Central memory CD8-positive, alpha-beta T cell (primary cell): ENCODE results near the gene MEST.
A peak's percentile ranks its signal among the peaks of the same experiment; 100 is the strongest.

Source experiments
- ATAC-seq: fragments of 150-1000 bp; cut with Tn5 transposase; replicated peaks from 2 replicates; pipeline ENCODE4 v1.10.0; 2022; ENCODE audit warnings: mild to moderate bottlenecking, moderate FRiP score, moderate number of reproducible peaks; ENCODE audit not compliant: poor library complexity, severe bottlenecking; ENCODE audit errors: extremely low read depth
- DNase-seq, 2 donors: peaks; one replicate each; pipeline ENCODE4 v3.0.0; 2021; ENCODE audit warnings: low spot score in 2 of 2
- H3K27ac Mint-ChIP-seq: one replicate; pipeline ENCODE4 v1.8.0; 2022; ENCODE audit warnings: low read depth, mild to moderate bottlenecking, moderate library complexity, mixed read lengths
- H3K27me3 Mint-ChIP-seq: one replicate; pipeline ENCODE4 v1.8.0; 2022; ENCODE audit warnings: mixed read lengths
- H3K36me3 Mint-ChIP-seq: one replicate; pipeline ENCODE4 v1.8.0; 2022; ENCODE audit warnings: mild to moderate bottlenecking, moderate library complexity, mixed read lengths; ENCODE audit not compliant: insufficient read depth
- H3K4me1 Mint-ChIP-seq: one replicate; pipeline ENCODE4 v1.8.0; 2022; ENCODE audit warnings: mixed read lengths
- H3K4me3 Mint-ChIP-seq: one replicate; pipeline ENCODE4 v1.8.0; 2022; ENCODE audit warnings: mild to moderate bottlenecking, moderate library complexity, mixed read lengths
- H3K9me3 Mint-ChIP-seq: one replicate; pipeline ENCODE4 v1.8.0; 2022; ENCODE audit warnings: mixed read lengths

MEST gene

GRCh38 chr7:130488392-130489139, 3.3 kb upstream of the MEST start:
- peaks cover 81% of the 10 kb centered on the region for H3K27me3 Mint-ChIP-seq
- no peak for ATAC-seq
- no peak overlapping the region for H3K27ac Mint-ChIP-seq

DNA sequence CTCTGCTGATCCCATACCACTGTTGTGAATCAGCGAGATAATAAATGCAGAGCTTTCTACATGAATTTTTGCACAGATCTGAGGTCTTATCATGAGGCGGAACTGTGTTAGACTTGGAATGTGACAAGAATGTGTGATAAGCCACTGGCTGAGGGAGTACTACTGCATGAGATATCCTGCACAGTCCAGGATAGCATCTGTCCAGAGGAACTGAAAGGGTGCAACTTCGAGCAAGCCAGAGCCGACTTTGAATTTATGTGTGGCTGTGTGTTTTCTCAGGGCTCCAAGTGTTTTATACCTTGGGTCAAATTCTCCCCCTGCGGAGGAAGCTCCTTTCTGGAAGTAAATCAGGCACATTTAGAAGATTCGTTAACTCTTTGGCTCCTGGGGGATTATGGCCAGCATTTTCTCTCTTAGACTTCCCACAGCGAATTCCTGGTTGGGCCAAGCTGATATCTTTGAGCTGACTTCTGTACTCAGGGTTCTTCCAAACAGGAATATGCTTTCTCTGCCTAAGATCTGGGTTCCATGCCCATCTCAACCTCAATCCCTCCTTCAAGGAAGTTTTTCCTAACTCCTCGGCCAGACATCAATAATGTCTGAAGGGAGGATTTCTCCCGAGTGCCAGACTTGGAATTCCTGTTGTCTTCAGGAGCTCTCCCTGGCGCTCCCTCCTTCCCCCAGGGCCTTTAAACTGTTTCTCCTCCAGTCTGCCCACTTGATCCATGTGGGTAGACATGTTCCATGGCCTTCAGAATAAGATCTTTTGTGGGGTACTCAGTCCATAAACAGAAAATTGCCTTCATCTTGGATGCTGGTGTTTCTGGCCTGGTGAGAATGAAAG, 2.5 kb upstream of the MEST start:
- no peak overlapping the region for H3K4me3 Mint-ChIP-seq
- no peak overlapping the region for H3K27ac Mint-ChIP-seq
- DNase-seq (no peak), ATAC-seq (no peak)
- peaks cover 6% of the 10 kb centered on the region for H3K36me3 Mint-ChIP-seq
- peaks cover 28% of the 10 kb centered on the region for H3K4me1 Mint-ChIP-seq
- H3K27me3 Mint-ChIP-seq = peaks cover 81% of the 10 kb centered on the region
- H3K9me3 Mint-ChIP-seq = no peaks in the 10 kb centered on the region

More at GRCh38 chr7:130488392-130489139, 3.3 kb upstream of the MEST start:
- no peaks in the 10 kb centered on the region for H3K9me3 Mint-ChIP-seq
- DNase-seq = no peak
- H3K4me3 Mint-ChIP-seq = no peak overlapping the region
- peaks cover 6% of the 10 kb centered on the region for H3K36me3 Mint-ChIP-seq
- peaks cover 28% of the 10 kb centered on the region for H3K4me1 Mint-ChIP-seq

- Mint-ChIP-seq H3K9me3 (no peaks in the 10 kb centered on the region), H3K4me1 (peaks cover 22% of the 10 kb centered on the region), H3K27ac (no peak overlapping the region), H3K4me3 (no peak overlapping the region), H3K27me3 (peaks cover 81% of the 10 kb centered on the region), H3K36me3 (peaks cover 4% of the 10 kb centered on the region)
- ATAC-seq (no peak), DNase-seq (no peak)
These were observed 1.5 kb upstream of the MEST start for GRCh38 chr7:130490311-130490791.

DNA sequence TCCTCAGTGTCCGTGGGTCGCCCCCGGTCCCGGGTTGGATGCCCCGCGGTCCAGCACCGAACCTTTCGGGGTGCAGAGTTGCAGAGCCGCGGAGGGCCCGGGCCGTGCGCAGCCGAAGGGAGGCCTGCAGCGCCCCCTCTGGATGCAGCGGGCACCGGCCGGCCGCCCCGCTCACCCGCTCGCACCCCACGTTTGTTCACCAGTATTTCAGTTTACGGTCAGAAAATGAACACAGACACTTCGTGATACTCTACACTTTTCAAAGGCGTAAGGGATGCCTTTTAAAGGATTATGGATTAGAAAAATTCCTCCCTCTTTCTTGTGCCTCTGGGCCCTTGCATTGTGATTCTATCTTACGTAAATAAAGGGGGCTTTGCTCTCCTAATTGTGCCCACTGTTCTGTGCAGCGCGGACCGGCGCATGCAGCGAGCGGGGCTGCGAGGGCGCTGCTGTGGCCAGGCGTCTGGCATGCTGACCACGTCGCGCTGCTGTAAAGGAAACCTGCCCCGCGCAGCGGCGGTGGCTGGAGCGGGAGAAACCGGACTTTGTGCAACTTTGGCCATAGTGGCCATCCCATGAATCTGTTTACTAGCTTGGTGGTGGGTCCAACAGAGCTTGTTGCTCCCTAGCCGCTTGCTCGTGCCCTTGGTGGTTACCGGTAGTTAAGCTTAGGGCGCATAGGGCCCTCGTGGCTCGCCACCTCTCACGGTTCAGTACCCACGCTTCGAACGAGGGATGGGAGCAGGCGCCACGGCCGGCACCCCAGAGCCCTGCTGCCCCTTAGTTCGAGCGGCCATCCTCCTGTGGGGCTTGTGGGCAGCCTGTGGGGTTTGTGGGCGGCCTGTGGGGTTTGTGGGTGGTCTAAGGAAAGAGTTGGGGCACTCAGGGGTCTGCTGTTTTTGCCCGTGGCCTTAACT, 739 bp upstream of the MEST start:
- ATAC-seq (no peak), DNase-seq (no peak)
- no peaks in the 10 kb centered on the region for H3K9me3 Mint-ChIP-seq
- H3K4me1 Mint-ChIP-seq = peaks cover 14% of the 10 kb centered on the region
- H3K27ac Mint-ChIP-seq = no peak overlapping the region
- H3K27me3 Mint-ChIP-seq = peaks cover 74% of the 10 kb centered on the region
- H3K4me3 Mint-ChIP-seq = peak overlapping the region; percentile 63
- H3K36me3 Mint-ChIP-seq = peaks cover 2% of the 10 kb centered on the region

DNA sequence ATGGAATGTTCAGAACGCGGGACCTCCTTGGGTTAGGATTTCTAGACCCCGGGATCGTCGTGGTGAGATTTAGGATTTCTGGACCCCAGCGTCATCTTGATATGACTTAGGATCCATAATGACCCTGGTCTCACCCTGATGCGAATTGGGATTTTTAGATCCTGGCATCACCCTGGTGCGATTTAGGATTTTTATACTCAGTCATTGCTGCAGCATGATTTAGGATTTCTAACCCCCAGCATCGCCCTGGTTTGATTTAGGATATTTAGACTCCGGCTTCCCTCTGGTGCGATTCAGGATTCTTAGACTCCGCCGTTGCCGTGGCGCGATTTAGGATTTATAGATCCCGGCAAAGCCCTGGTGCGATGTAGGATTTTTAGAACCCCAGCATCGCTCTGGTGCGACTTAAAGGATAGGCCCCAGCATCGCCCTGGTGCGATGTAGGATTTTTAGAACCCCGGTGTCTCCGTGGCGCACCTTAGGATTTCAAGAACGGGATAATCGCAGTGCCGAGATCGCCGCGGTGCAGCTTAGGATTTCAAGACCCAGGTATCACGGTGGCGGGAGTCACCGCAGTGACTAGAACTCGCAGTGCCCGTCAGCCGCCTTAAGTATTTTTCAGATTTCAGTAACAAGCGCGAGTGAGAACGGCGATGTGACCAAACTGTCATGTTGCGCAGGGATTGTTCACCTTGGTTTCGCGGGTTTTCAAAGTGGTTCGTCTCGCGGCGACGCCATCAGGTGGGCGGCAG, 814 bp downstream of the MEST start:
- no peak for ATAC-seq
- peaks cover 59% of the 10 kb centered on the region for H3K27me3 Mint-ChIP-seq
- H3K4me3 Mint-ChIP-seq = peak overlapping the region; percentile 27
- H3K36me3 Mint-ChIP-seq = peaks cover 4% of the 10 kb centered on the region
- no peak overlapping the region for H3K27ac Mint-ChIP-seq
- DNase-seq = no peak
- H3K9me3 Mint-ChIP-seq = no peaks in the 10 kb centered on the region
- peaks cover 5% of the 10 kb centered on the region for H3K4me1 Mint-ChIP-seq

DNA sequence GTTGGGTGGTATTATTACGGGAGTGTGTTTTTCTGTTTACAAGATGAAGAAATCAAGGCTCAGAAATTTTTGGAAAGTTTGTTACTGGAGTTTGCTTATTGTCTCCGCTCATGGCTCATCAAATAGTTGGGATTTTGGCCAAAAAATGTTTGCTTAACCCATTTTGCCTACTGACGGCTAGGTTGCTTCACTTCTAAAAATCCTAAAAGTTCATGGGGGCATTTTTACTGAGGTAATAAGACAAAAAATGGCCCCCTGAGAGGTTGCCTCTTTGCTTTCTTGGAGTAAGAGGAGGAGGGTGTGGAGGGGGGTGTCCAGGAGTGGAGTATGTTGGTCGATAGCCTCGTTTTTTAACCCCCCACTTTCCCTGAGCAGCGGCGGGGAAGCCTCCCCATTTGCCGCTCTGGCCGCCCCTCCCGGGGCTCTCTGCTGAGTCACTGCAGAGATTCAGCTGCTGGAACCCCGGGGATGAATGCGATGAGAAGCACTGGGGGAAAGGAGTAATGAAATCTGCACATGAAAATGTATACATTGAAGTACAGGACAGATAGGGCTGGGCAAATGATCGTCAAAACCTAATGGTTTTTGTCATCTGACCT, 1.5 kb downstream of the MEST start:
- Mint-ChIP-seq H3K27ac (no peak overlapping the region), H3K9me3 (no peaks in the 10 kb centered on the region), H3K4me1 (peaks cover 5% of the 10 kb centered on the region), H3K27me3 (peaks cover 53% of the 10 kb centered on the region), H3K4me3 (no peak overlapping the region), H3K36me3 (peaks cover 6% of the 10 kb centered on the region)
- DNase-seq = no peak
- no peak for ATAC-seq

DNA sequence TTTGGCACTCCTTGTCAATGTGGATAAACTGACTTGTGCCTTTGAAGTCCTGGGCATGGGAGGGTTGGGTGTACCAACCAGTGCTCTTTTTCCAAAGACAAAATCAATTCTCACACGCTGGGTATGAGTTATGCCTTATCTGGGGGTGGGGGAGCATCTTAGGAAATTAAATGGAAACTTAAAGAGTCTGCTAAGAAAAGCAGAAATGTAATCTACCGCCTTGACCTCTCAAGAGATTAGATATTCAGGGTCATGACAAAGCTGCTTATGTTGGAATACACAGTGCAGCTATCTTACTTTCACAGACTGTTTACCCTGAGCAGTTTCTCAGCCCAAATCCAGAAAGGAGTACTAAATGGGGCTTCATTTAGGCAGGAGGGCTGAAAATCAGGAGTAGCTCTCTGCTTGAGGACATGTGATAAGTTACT, 2.6 kb downstream of the MEST start:
- no peak for ATAC-seq
- H3K27me3 Mint-ChIP-seq = peaks cover 42% of the 10 kb centered on the region
- no peak overlapping the region for H3K27ac Mint-ChIP-seq
- DNase-seq = no peak
- peaks cover 6% of the 10 kb centered on the region for H3K36me3 Mint-ChIP-seq
- peaks cover 5% of the 10 kb centered on the region for H3K4me1 Mint-ChIP-seq
- no peaks in the 10 kb centered on the region for H3K9me3 Mint-ChIP-seq
- H3K4me3 Mint-ChIP-seq = no peak overlapping the region

DNA sequence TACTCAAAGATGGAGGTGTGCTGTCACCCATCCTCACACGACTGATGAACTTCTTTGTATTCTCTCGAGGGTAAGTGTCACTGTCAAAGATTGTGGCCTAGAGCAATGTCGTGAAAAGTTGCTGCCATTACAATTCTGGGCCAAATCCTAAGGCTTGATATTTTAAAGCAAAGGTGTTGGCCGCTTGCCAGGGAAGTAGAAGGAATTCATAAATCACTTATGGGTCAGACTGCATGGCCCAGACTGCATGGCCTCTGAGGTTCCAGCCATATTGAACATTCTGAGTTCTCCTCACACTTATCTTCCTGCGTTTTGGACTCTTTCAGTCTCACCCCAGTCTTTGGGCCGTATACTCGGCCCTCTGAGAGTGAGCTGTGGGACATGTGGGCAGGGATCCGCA, 8.6 kb downstream of the MEST start:
- no peak for DNase-seq
- H3K4me3 Mint-ChIP-seq = no peak overlapping the region
- no peak overlapping the region for H3K27ac Mint-ChIP-seq
- H3K9me3 Mint-ChIP-seq = no peaks in the 10 kb centered on the region
- H3K36me3 Mint-ChIP-seq = peaks cover 6% of the 10 kb centered on the region
- H3K4me1 Mint-ChIP-seq = no peaks in the 10 kb centered on the region
- H3K27me3 Mint-ChIP-seq = no peaks in the 10 kb centered on the region
- ATAC-seq = no peak

- Mint-ChIP-seq H3K4me1 (no peaks in the 10 kb centered on the region), H3K36me3 (peaks cover 6% of the 10 kb centered on the region), H3K27ac (no peak overlapping the region), H3K27me3 (no peaks in the 10 kb centered on the region), H3K4me3 (no peak overlapping the region), H3K9me3 (no peaks in the 10 kb centered on the region)
- ATAC-seq = no peak
- no peak for DNase-seq
These were observed 9.0 kb downstream of the MEST start for GRCh38 chr7:130500910-130501309.

DNA sequence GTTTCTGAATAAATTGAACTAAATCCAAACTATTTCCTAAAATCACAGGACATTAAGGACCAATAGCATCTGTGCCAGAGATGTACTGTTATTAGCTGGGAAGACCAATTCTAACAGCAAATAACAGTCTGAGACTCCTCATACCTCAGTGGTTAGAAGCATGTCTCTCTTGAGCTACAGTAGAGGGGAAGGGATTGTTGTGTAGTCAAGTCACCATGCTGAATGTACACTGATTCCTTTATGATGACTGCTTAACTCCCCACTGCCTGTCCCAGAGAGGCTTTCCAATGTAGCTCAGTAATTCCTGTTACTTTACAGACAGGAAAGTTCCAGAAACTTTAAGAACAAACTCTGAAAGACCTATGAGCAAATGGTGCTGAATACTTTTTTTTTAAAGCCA, 13.9 kb downstream of the MEST start:
- Mint-ChIP-seq H3K27ac (no peak overlapping the region), H3K9me3 (no peaks in the 10 kb centered on the region), H3K27me3 (no peaks in the 10 kb centered on the region), H3K4me3 (no peak overlapping the region), H3K4me1 (no peaks in the 10 kb centered on the region), H3K36me3 (peaks cover 15% of the 10 kb centered on the region)
- no peak for ATAC-seq
- DNase-seq = no peak

DNA sequence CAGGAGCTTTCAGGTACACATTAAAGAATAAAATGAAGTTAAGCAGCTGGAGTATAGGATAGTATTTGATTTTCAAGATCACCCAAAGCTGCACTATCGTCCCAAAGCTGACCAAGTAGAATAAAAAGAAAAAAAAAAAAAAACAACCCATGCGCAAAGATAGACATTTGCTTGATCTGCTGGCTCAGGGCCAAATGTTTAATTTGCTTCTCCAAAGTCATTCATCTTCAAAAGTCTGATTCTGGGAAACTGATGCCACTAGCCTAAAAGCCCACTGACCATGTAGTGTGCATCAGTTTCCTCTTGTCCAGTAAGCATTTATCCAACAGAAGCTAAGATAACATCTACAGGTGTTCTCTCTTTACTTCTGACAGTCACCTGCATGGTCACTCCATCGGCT, 14.5 kb downstream of the MEST start:
- no peak for DNase-seq
- no peak for ATAC-seq
- no peaks in the 10 kb centered on the region for H3K27me3 Mint-ChIP-seq
- H3K4me3 Mint-ChIP-seq = no peak overlapping the region
- peaks cover 15% of the 10 kb centered on the region for H3K36me3 Mint-ChIP-seq
- H3K4me1 Mint-ChIP-seq = no peaks in the 10 kb centered on the region
- no peak overlapping the region for H3K27ac Mint-ChIP-seq
- H3K9me3 Mint-ChIP-seq = no peaks in the 10 kb centered on the region
